Activated T-helper 1 cell treated with anti-CD3 and anti-CD28 coated beads, Interleukin-2, amount 50 U/mL, for 16 hours (primary cell): ENCODE data around the gene VPS45.
"Not testable (repeated sequence)": the region's sequence is repeated elsewhere in the genome, so short reads cannot be mapped to it uniquely, and the experiment has no call there.

Experiments used
- DNase-seq, 2 donors: peaks; one replicate each; pipeline ENCODE4 v3.0.0-alpha.2; 2020; ENCODE audit warnings: low read depth in 1 of 2, low spot score in 1 of 2

Gene VPS45, protein sequence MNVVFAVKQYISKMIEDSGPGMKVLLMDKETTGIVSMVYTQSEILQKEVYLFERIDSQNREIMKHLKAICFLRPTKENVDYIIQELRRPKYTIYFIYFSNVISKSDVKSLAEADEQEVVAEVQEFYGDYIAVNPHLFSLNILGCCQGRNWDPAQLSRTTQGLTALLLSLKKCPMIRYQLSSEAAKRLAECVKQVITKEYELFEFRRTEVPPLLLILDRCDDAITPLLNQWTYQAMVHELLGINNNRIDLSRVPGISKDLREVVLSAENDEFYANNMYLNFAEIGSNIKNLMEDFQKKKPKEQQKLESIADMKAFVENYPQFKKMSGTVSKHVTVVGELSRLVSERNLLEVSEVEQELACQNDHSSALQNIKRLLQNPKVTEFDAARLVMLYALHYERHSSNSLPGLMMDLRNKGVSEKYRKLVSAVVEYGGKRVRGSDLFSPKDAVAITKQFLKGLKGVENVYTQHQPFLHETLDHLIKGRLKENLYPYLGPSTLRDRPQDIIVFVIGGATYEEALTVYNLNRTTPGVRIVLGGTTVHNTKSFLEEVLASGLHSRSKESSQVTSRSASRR

DNA sequence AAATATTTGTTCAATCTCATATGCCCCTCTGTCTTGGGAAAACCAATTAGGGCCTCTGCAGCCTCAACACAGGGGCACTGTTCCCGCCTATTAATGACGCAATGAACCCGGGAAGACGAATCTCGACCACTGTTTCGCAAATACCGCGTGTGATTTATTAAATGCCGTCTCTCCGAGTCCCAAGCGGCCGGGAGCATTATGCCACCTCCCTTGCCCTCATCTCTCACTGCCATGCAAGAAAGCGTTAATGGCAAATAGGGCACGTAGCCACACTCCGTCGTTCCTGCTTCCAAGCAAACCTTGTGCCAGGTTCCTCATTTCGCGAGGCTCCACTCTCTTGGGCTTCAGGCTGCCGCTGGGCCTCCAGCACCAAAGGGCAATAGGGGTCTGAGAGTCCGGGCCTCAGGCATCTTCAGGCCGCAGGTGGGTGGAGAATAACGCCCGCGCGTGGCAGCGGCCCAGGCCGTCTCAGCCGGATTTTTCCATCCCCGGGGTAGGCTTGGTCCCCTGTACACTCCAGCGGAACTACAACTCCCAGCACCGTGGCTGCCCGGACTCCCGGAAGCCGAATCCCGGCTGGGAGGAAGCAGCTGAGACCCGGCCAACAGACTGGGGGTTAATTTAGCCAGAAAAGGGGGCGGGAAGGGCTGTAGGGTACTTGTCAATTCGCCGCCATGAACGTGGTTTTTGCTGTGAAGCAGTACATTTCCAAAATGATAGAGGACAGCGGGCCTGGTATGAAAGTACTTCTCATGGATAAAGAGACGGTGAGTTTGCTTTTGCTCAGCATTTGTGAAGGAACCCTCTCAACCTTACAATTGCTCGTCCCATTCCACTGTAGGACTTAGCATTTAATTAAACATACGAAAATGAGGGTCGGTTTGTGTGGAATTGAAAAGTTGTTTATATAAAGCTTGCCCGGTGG lies at the start of gene VPS45:
Gene VPS45 (plus strand): TSS at position 593 of the 925 bp plus-strand sequence. CDS start 82 bp downstream, at position 675.
- DNase-seq: peak; percentile 55 to 68

DNA sequence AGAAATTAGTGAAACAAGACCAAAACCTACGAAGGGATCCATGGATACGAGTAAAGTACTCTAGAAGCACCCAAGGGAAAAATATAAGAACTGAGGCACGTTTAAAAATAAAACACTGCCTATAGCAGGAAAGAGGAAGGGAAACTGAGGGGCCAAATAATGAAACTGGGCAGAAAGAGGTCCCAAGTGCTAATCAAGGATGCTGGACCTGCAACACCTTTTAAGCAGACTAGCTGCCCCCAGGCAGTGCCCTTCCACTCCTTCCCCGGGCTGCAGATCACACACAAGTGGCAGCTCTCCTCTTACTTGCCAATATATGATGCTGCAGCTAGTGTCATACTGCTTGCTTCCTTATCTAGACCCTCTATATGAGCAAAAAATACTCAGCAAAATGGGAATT lies 49.4 kb upstream of the VPS45 start:
- DNase-seq: no peak

DNA sequence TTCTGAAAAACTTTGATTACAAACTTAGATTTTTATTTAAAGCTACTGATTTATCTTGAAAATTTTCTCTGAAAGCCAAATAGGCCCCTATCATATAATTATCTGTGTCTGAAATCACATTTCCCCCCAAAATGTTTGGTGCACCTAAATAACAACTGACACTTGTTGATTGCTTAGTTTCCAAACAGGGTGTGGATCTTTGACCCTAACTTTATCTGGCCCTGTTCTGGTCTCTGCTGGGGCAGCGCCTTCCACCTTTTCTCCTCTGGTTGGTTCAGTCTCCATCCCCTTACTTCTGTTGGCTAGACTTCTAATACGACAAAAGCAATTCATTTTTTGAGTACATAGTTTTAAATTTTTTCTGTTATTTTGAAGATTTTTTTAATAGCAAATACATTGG lies 46.9 kb upstream of the VPS45 start:
- DNase-seq: no peak

DNA sequence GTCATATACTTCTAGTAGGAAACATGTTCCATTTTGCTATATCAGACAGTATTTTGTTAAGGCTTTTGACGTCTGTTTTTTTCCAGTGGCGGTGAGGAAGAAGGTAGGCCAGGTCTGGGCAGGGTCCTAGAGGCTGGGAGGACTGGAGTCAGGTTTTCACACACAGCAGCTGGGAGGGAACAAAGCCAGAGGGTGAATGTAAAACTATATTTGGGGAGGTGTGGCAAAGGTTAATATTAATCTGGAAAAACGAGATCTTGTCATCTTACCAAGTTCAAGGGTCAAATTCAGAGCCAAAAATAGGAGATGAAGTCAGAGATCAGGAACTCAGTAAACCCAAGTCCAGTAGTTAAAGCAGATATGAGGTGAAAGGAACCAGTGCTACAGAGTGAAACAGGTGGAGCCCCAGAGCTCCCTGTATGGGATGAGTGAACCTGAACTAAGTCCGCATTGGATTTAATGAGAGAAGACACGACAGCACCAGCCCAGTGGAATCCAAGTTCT lies 46.3 kb upstream of the VPS45 start:
- no peak for DNase-seq

DNA sequence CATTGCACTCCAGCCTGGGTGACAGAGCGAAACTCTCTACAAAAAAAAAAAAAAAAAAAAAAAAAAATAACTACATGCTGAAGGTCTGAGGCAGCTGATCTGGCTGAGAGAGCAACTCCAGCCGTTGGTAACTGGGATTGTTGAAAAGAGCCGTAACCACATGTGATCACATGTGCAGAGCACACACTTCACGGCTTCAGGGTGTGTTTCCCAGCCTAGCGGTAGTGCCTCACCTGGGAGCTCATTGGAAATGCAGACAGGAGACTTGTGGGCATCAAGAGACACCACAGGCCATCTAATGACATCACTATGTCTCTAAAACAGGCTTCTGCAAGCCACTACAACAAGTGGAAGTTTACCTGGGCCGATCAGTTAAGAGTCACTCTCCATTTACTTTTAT lies 45.2 kb upstream of the VPS45 start:
- DNase-seq: no peak

DNA sequence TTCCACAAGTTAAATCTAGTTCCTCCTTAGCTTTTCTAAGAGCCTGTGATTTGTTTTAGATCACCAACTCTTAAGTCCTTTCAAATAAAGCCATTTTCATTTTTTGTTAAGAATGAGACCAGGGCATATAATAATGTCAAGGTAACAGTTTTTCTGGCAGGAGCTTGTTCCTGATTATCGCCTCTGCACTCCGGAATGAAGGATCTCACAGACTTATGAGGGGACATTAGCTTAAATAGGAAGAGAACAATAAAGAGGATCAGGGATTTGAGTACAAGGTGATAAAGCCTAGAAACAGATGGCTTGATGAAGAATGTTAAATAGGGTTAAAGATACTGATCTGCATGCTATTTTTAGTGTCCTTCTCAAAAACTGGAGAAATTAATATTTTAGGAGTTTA lies 43.4 kb upstream of the VPS45 start:
- DNase-seq: no peak

DNA sequence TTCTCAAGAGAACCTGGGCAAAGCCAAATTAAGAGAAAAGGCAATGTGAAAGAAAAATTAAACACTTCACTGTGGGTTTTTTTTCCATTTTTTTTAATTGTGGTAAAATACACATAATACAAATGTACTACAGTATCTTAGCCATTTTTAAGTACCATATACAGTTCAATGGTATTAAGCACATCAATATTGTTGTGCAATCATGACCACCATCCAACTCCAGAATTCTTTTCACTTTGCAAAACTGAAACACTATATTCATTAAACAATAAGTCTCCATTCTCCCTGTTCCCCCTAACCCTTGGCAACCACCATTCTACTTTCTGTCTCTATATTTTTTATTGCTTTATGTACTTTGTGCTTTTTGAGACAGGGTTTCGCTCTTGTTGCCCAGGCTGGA lies 39.3 kb upstream of the VPS45 start:
- no peak for DNase-seq

DNA sequence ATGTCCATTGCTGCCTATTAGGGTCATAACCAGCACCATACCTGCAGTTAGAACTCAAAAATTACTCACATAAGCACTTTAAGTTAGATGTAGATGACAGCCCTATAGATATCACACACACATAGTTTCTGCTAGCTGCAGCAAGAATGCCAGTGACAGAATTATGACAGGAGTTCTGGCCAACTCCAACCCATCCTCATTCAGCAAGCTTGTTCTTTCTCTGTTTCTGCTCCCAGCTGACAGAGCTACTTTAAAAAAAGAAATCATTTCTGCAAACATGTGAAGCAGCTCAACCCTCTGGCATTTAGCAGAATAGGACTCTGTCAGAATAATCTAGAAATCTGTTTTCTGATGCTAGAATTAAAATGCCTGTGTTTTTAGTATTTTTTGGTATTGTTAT lies 33.2 kb upstream of the VPS45 start:
- no peak for DNase-seq

DNA sequence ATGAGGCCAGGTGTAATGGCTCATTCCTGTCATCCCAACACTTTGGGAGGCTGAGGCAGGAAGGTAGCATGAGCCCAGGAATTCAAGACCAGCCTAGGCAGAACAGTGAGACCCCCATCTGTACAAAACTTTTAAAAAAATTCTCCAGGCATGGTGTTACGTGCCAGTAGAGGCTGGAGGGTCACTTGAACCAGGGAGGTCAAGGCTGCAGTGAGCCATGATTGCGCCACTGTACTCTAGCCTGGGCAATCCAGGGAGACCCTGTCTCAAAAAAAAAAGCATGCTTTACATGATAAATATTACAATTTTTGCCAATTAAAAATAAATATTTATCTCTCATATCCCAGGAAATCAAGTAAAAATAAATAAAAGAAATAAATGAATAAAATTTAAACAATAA lies 17.6 kb upstream of the VPS45 start:
- no peak for DNase-seq

DNA sequence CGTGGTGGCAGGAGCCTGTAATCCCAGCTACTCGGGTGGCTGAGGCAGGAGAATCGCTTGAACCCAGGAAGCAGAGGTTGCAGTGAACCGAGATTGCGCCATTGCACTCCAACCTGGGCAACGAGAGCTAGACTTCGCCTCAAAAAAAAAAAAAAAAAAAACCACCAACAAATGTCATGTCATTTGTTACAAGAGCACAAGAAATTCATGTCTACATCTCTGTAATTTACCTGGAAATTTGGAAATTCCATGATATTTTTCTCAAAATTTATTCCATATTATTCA lies 16.5 kb upstream of the VPS45 start:
- no peak for DNase-seq

DNA sequence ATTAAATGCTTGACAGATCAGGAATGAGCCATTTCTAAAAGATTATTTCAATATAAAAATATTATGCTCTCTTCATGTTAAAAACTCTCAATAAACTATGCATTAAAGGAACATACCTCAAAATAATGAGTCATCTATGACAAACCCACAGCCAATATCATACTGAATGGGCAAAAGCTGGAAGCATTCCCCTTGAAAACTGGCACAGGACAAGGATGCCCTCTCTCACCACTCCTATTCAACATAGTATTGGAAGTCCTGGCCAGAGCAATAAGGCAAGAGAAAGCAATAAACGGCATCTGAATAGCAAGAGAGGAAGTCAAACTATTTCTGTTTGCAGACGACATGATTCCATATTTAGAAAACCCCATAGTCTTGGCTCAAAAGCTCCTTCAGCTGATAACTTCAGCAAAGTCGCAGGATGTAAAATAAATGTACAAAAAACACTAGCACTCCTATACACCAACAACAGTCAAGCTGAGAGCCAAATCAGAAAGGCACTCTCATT lies 15.6 kb upstream of the VPS45 start:
- not testable (repeated sequence) for DNase-seq

DNA sequence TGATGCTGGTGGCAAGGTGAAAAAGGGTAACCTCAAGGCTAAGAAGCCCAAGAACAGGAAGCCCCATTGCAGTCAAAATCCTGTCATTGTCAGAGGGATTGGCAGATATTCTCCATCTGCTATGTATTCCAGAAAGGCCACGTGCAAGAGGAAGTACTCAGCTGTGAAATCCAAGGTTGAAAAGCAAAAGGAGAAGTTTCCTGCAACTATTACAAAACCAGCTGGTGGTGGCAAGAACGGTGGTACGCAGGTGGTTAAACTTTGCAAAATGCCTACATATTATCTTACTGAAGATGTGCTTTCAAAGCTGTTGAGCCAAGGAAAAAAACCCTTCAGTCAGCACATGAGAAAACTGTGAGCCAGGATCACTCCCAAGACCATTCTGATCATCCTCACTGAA lies 13.7 kb upstream of the VPS45 start:
- DNase-seq: no peak

DNA sequence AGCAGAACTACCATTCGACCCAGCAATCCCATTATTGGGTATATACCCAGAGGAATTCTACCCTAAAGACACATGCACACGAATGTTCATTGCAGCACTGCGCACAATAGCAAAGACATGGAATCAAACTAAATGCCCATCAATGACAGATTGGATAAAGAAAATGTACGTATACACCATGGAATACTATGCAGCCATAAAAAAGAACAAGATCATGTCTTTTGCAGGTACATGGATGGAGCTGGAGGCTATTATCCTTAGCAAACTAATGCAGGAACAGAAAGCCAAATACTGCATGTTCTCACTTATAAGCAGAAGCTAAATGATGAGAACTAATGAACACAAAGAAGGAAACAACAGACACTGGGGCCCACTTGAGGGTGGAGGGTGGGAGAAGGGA lies 12.1 kb upstream of the VPS45 start:
- not testable (repeated sequence) for DNase-seq

DNA sequence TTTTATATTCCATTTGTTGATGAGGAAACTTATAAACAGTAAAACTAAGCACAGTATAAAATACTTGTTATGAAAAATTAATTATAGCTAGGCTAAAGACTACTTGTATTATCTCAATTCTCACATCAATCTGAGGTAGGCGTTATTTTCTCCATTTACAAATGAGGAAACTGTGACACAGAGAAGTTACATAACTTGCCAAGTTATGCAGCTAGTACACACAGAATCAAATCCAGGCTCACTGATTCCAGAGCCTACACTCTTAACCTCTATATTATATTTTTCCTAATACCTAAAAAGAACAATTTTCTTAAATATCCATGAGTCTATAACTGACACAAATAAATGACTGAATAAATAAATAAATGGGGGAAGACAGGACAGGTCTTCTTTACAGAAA lies 11.2 kb upstream of the VPS45 start:
- DNase-seq: no peak

DNA sequence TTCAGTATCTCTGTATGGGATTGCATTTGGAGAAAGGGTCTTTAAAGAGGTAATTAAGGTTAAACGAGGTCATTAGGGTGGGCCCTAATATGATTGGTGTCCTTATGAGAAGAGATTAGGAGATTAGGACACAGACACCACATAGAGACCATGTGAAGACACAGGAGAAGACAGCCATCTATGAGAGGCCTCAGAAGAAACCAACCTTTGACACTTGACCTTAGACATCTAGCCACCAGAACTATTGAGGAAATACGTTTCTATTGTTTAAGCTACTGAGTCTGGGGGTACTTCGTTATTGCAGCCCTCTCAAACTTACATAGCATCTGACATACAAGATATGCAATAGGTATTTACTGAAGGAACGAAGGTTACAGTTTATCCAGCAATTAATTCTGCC lies 7.3 kb upstream of the VPS45 start:
- DNase-seq: no peak

DNA sequence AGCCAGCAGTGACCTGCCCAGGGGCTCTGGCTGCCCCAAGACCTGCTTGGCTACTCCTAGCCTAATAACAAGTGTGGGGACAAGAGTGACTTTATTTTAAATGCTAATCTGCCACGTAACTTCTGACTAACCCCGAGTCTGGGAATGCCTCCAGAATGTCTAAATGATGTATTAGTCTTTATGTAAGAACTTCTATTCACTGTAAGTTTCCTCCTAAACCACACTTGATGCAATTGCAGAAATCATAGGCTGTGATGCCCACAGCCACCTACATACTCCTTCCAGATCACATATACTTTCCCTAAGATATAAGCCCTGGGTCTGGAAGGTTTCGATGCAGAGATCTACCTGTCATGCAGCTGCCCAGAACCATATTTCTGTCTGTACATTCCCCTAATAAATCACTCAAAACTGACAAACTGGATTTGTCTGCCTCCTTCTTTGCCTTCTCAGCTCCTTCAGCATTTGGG lies 5.9 kb upstream of the VPS45 start:
- DNase-seq: no peak

DNA sequence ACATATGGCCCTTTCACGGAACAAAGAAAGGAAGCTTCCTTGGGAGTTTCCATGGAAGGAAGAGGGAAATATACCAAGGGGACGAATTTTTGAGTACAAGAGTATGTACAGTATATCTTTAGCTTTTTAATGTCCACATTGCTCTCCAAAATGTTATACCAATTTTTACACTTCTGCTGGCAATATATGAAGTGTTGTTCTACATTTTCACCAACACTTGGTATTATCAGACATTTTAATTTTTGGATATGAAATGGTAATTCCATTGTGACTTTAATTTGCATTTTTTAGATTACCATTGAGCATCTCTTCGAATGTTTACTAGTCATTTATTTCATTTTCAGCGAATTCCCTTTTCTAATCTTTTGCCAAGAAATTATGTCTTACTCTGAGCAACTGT lies 5.5 kb upstream of the VPS45 start:
- DNase-seq: no peak

DNA sequence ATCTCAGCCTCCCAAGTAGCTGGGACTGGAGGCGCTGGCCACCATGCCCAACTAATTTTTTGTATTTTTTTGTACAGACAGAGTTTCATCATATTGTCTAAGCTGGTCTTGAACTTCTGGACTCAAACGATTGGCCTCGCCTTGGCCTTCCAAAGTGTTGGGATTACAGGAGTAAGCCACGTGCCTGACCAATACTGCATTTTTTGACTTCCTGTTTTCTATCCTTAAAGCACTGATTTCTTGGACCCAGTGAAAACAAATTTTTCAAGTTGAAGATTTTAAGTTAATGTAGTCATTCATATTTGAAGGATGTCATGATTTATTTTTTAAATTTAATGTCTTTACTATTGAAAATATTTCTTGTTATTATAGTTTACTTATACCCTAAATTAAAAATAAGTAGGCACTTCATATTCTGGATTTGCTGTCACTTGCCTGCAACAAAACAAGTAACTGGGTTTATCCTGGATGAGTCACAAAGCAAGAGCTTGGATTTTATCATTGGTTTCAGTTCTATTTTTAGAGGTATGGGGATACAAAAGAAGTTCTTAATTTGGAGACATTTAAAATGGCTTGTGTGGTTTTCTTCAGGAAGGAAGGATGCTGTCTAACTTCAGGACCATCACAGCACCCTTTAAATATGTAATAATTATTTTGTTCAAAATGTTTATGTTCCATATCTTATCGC lies 2.2 kb upstream of the VPS45 start:
- no peak for DNase-seq

DNA sequence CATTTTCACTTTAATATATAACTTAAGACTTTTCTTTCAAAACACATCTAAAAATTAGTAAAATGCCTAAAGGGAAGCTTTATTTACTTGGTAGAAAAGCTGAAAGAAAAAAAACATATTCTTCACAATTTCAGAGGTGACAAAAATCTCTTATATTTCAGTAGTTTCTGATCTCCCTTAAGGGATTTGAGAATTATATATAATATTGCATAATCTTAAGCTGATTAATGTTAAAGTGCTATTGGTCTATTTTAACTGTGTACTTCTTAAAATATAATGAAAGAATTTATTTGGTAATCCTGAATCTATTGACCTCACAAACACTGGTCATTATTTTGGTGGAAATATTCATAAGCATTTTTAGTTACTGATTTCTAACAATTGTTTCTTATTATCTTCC lies 1.2 kb upstream of the VPS45 start:
- DNase-seq: no peak

DNA sequence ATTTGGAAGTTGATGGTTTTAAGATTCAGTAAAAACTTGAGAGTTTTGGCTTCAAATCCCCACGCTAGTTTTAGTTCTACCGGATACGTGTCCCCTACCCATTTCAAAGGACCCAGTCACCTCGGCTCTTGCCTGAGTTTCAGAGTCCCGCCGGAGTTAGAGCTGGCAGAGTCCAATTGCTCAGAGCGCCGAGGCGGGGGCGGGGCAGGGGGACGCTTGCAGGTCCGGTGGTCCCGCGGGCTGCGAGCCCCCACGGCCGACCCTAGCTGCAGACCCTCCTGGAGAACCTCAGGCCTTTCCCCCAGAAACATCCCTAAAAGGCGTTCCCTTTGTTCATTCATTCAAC lies 765 bp upstream of the VPS45 start:
- DNase-seq: peak in 1 of 2 donors; percentile 2

DNA sequence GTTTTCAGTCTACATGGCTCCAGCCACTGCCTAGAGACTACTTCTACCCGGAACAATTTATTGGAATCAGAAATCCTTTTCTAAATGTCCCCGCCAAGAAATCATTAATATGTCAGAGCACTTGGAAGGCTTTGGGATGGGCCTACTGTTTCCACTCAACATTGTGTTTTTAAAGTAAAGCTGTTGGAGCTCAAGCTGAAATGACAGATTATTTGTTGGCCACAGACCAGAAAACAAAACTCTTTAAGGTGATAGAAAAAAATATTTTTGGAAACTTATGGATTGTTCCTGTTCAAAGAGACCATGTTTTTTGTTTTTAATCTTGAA lies 496 bp downstream of the VPS45 start:
- no peak for DNase-seq
